Osteoblast (primary cell): ENCODE results near the gene HM13. TPM values are rescaled to one million over a fixed set of nuclear protein-coding genes. Genes with fewer than 3 reads are reported as not detected.
"Not testable (repeated sequence)": the region's sequence is repeated elsewhere in the genome, so short reads cannot be mapped to it uniquely, and the experiment has no call there.

ENCODE experiments used
- DNase-seq: peaks from one replicate; pipeline ENCODE4 v3.0.0; 2011; ENCODE audit warnings: low spot score, mixed read lengths; ENCODE audit not compliant: insufficient read length; ENCODE audit errors: missing footprints
- H2AFZ ChIP-seq: 2 replicates; pipeline ENCODE4 v1.6.0; 2011; ENCODE audit warnings: mild to moderate bottlenecking, low read length
- H3K27ac ChIP-seq: 2 replicates; pipeline ENCODE4 v1.5.1; 2011; ENCODE audit warnings: mild to moderate bottlenecking, low read depth, low read length, moderate library complexity
- H3K27me3 ChIP-seq: 2 replicates; pipeline ENCODE4 v1.6.0; 2012; ENCODE audit warnings: mild to moderate bottlenecking, control low read depth, inconsistent platforms, low read length, moderate library complexity; ENCODE audit not compliant: insufficient read depth
- H3K36me3 ChIP-seq: 2 replicates; pipeline ENCODE4 v1.5.1; 2011; ENCODE audit warnings: mild to moderate bottlenecking, low read length, control low read depth, moderate library complexity; ENCODE audit not compliant: insufficient read depth
- H3K4me1 ChIP-seq: 2 replicates; pipeline ENCODE4 v1.5.1; 2011; ENCODE audit warnings: mild to moderate bottlenecking, low read length, control low read depth, moderate library complexity; ENCODE audit not compliant: insufficient read depth
- H3K4me2 ChIP-seq: 2 replicates; pipeline ENCODE4 v1.6.0; 2011; ENCODE audit warnings: mild to moderate bottlenecking, low read length; ENCODE audit not compliant: insufficient read depth
- H3K4me3 ChIP-seq: fragments of 200-600 bp; sonication (generic); 3 replicates; pipeline ENCODE4 v1.5.1; 2012; ENCODE audit warnings: mild to moderate bottlenecking, low read length, inconsistent platforms; ENCODE audit not compliant: insufficient read depth
- H3K79me2 ChIP-seq: 2 replicates; pipeline ENCODE4 v1.6.0; 2012; ENCODE audit warnings: mild to moderate bottlenecking, low read length, control low read depth, inconsistent platforms; ENCODE audit not compliant: insufficient read depth
- H3K9me3 ChIP-seq: 2 replicates; pipeline ENCODE4 v1.5.1; 2011; ENCODE audit warnings: low read depth, low read length, control low read depth
- H4K20me1 ChIP-seq: 2 replicates; pipeline ENCODE4 v1.6.0; 2012; ENCODE audit warnings: mild to moderate bottlenecking, low read length, control low read depth; ENCODE audit not compliant: insufficient read depth
- total RNA-seq: library from RNA; depleted of rRNA; stranded (reverse); fragments of >200 nt; gene quantifications from 2 replicates; pipeline ENCODE4 v1.2.3, GENCODE V29; 2012
- TF ChIP-seq, protein P1 (sequence below): IDR thresholded peaks from 2 replicates; pipeline ENCODE4 v1.5.1; 2011; ENCODE audit warnings: mild to moderate bottlenecking, low read depth, low read length, moderate library complexity; ENCODE audit errors: extremely low read depth

HM13 gene
- total RNA-seq, 1 donor = 85.8 TPM

DNA sequence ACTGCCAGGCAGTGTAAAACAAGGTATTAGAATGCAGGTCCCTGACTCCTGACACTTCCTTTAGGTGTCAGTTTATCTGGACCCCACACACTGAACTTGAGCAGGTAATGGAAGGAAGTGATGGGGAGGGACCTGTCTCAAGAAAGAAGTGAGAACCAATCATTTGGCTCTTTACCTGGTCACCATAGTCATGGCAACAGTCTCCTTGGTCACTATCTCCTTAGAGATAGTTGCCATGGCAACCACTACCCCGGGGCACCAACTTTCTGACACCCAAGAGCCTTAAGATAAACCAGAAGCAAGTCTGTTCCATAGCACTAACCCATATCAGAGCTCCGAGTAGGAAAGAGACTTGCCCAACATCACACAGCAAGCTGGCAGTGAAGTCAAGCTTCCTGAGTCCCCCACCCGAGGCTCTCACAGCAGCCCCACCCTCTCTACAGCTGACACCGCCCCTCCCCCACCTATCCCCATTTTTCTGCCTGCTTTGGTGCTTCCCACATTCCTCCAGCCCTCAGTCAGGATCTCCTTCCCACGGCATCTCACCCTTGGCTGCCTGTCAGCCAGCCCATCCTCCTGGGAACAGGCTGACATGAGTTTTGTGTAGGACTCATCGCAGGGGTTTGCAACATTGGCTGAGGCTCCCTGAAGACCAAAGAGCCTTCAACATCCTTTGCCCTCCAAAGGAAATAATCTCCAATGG, 16.3 kb upstream of the HM13 start:
- no peaks in the 10 kb centered on the region for H3K79me2 ChIP-seq
- H4K20me1 ChIP-seq = no peaks in the 10 kb centered on the region
- H3K4me1 ChIP-seq = peaks cover 23% of the 10 kb centered on the region
- TF ChIP-seq, protein P1, sequence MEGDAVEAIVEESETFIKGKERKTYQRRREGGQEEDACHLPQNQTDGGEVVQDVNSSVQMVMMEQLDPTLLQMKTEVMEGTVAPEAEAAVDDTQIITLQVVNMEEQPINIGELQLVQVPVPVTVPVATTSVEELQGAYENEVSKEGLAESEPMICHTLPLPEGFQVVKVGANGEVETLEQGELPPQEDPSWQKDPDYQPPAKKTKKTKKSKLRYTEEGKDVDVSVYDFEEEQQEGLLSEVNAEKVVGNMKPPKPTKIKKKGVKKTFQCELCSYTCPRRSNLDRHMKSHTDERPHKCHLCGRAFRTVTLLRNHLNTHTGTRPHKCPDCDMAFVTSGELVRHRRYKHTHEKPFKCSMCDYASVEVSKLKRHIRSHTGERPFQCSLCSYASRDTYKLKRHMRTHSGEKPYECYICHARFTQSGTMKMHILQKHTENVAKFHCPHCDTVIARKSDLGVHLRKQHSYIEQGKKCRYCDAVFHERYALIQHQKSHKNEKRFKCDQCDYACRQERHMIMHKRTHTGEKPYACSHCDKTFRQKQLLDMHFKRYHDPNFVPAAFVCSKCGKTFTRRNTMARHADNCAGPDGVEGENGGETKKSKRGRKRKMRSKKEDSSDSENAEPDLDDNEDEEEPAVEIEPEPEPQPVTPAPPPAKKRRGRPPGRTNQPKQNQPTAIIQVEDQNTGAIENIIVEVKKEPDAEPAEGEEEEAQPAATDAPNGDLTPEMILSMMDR = no peak
- H3K4me2 ChIP-seq = peak overlapping the region; percentile 37
- DNase-seq = peak; percentile 96
- H3K27ac ChIP-seq = peak overlapping the region; percentile 56
- H3K27me3 ChIP-seq = no peaks in the 10 kb centered on the region
- H2AFZ ChIP-seq = no peak overlapping the region
- H3K9me3 ChIP-seq = no peaks in the 10 kb centered on the region
- no peak overlapping the region for H3K4me3 ChIP-seq
- H3K36me3 ChIP-seq = no peaks in the 10 kb centered on the region

DNA sequence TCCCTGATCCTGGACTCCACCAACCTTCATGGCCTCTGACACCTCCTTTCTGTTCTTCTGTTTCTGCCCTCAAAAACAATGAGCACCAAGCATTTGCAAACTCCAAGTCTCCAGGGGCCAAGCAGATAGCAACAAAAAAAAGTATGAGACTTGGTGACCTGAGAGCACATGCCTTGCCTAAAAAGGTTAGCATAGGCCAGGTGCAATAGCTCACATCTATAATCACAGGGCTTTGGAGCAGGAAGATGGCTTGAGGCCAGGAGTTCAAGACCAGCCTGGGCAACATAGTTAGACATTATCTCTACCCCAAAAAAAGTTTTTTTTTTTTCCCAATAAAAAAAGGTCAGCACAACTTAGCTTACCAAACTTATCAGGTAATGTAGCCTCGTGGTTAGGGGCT, 13.7 kb upstream of the HM13 start:
- TF ChIP-seq, protein P1 = no peak
- no peak for DNase-seq
- Histone ChIP-seq H3K27ac (no peak overlapping the region), H3K4me2 (no peak overlapping the region), H3K4me1 (peaks cover 23% of the 10 kb centered on the region), H3K36me3 (no peaks in the 10 kb centered on the region), H3K27me3 (peaks cover 3% of the 10 kb centered on the region), H3K4me3 (no peak overlapping the region), H3K79me2 (no peaks in the 10 kb centered on the region), H4K20me1 (no peaks in the 10 kb centered on the region), H3K9me3 (no peaks in the 10 kb centered on the region), H2AFZ (no peak overlapping the region)

DNA sequence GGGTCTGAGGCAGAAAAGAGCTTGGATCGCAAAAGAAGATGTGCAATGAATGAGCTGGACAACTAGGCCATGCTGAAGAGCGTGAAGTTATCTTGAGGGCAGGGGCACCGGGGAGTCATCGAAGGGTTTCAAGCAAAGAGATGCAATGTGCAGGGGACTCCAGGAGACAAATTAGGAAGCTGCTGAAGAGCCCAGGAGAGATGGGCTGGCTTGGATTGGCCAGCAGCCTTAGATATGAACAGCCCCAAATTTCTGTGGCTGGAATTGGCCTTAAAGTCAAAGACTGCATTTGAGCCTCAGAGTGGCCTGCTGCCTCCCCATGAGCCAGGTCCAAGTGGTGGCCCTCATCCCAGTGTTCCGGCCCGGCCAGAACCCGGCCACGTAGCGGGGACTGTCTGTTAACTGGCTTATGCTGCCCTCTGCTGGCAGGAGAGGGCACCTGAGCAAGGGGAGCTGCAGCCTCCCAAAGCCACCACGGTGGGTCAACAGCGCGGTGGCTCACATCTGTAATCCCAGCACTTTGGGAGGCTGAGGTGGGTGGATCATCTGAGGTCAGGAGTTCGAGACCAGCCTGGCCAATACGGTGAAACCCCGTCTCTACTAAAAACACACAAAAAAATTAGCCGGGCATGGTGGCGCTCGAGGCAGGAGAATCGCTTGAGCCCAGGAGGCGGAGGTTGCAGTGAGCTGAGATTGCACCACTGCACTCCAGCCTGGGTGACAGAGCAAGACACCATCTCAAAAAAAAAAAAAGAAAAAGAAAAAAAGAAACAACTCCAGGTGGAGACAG, 11.2 kb upstream of the HM13 start:
- not testable (repeated sequence) for H3K9me3 ChIP-seq, H4K20me1 ChIP-seq, H3K27me3 ChIP-seq, H3K36me3 ChIP-seq, H3K4me1 ChIP-seq, H3K27ac ChIP-seq, H3K4me3 ChIP-seq, H3K79me2 ChIP-seq, H3K4me2 ChIP-seq
- DNase-seq = peak; percentile 91
- H2AFZ ChIP-seq = peak overlapping the region; percentile 11
- TF ChIP-seq, protein P1 = peak; percentile 77

DNA sequence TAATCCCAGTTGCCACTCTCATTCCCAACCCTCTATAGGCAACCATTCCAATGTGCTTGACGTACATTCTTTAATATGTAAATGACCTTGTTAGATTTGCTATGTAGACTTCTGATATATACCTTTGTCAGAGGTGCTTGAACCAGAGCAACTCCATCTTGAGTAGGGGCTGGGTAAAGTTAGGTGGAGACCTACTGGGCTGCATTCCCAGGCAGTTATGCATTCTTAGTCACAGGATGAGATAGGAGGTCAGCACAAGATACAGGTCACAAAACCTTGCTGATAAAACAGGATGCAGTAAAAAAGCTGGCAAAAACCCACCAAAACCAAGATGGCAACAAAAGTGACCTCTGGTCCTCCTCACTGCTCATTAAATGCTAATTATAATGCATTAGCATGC, 8.3 kb upstream of the HM13 start:
- Histone ChIP-seq H3K36me3 (no peaks in the 10 kb centered on the region), H3K4me1 (no peaks in the 10 kb centered on the region)
- DNase-seq = no peak

More for the DNA sequence above, 8.3 kb upstream of the HM13 start:
- Histone ChIP-seq H3K9me3 (peaks cover 4% of the 10 kb centered on the region), H2AFZ (no peak overlapping the region), H4K20me1 (no peaks in the 10 kb centered on the region), H3K79me2 (no peaks in the 10 kb centered on the region), H3K27ac (no peak overlapping the region), H3K27me3 (peaks cover 3% of the 10 kb centered on the region), H3K4me3 (no peak overlapping the region), H3K4me2 (no peak overlapping the region)
- TF ChIP-seq, protein P1 = no peak
